HepG2 (cell line): Measurements from ENCODE around the gene TEX261. TPM values are rescaled to one million over a fixed set of nuclear protein-coding genes. Genes with fewer than 3 reads are reported as not detected.

ENCODE experiments used
- ATAC-seq: fragments of 200-7000 bp; cut with Tn5 transposase; 3 replicates; pipeline ENCODE4 v1.9.1; 2020; ENCODE audit warnings: mild to moderate bottlenecking, moderate library complexity
- Bru-seq: library from RNA; stranded (reverse); fragments of 400-500 nt; gene quantifications from one replicate; lab custom pipeline; 2021; lab: Mats Ljungman, UMichigan
- BruChase-seq, 2 experiments: library from RNA; stranded (reverse); fragments of 400-500 nt; gene quantifications; one replicate each; lab custom pipeline; 2021; lab: Mats Ljungman, UMichigan
- BruUV-seq: library from RNA; stranded (reverse); fragments of 400-500 nt; replicated peaks from 2 replicates; lab custom pipeline; 2021; lab: Mats Ljungman, UMichigan
- CTCF ChIA-PET: fragments of 300-600 bp; formaldehyde crosslinking; extraction: SDS; loops from one replicate; lab custom pipeline; 2021; ENCODE audit warnings: low total read pairs, inconsistent platforms, low intra/inter-chr PET ratio; lab: Yijun Ruan, JAX
- POLR2A ChIA-PET: fragments of 350-600 bp; sonication (Branson Sonifier 250); formaldehyde crosslinking; loops from one replicate; lab custom pipeline; 2020; ENCODE audit warnings: antibody characterized with exemption, inconsistent platforms; lab: Yijun Ruan, JAX
- DNase-seq: peaks from one replicate; pipeline ENCODE4 v3.0.0-alpha.2; 2015; ENCODE audit warnings: low spot score
- FAIRE-seq: peaks from 3 replicates; lab custom pipeline; 2011; peaks lifted over from hg19 to GRCh38; lab: Jason Lieb, UNC
- H2AFZ ChIP-seq: one replicate; pipeline ENCODE4 v1.6.1; 2011; ENCODE audit warnings: low read length, inconsistent platforms
- H3K27ac ChIP-seq: fragments of 300-600 bp; 3 replicates; pipeline ENCODE4 v1.8.0; 2011; ENCODE audit warnings: mixed run types, mild to moderate bottlenecking, mixed read lengths, low read length, inconsistent platforms; ENCODE audit not compliant: insufficient read depth; ENCODE audit errors: extremely low read length
- H3K27me3 ChIP-seq, 2 experiments: fragments of 200-600 bp in 1 of 2; 2 replicates in 1 of 2; 3 replicates in 1 of 2; pipeline versions ENCODE4 v1.6.0 to v1.8.0; 2011; ENCODE audit warnings: low read length in 2 of 2, mild to moderate bottlenecking in 2 of 2, moderate library complexity in 2 of 2, inconsistent platforms in 1 of 2; ENCODE audit not compliant: insufficient read depth in 2 of 2, control insufficient read depth in 1 of 2
- H3K36me3 ChIP-seq, 2 experiments: fragments of 200-600 bp in 1 of 2; replicated peaks in 1 of 2; 2 replicates in 1 of 2; 3 replicates in 1 of 2; pipeline versions ENCODE4 v1.5.1 to v1.8.0; 2011; ENCODE audit warnings: low read length in 2 of 2, inconsistent platforms in 1 of 2; ENCODE audit not compliant: insufficient read depth in 2 of 2, control insufficient read depth in 1 of 2
- H3K4me1 ChIP-seq: 2 replicates; pipeline ENCODE4 v1.5.1; 2012; ENCODE audit warnings: low read length, inconsistent platforms; ENCODE audit not compliant: insufficient read depth
- H3K4me2 ChIP-seq: 2 replicates; pipeline ENCODE4 v1.6.0; 2011; ENCODE audit warnings: low read depth, low read length, inconsistent platforms
- H3K4me3 ChIP-seq, 3 experiments: fragments of 200-600 bp in 1 of 3; sonication (generic), shearing (Covaris generic) in 1 of 3; replicated peaks in 1 of 3; 2 replicates each; pipeline ENCODE4 v1.5.1; 2011 to 2016; ENCODE audit warnings: low read length in 3 of 3, inconsistent platforms in 2 of 3, low read depth in 2 of 3, mild to moderate bottlenecking in 2 of 3, control low read depth in 1 of 3, mixed read lengths in 1 of 3; ENCODE audit not compliant: insufficient read depth in 1 of 3
- H3K79me2 ChIP-seq: one replicate; pipeline ENCODE4 v1.6.1; 2011; ENCODE audit warnings: low read length, inconsistent platforms; ENCODE audit not compliant: insufficient read depth
- H3K9ac ChIP-seq: 2 replicates; pipeline ENCODE4 v1.6.0; 2011; ENCODE audit warnings: mild to moderate bottlenecking, low read depth, low read length, inconsistent platforms; ENCODE audit not compliant: insufficient read depth
- H3K9me3 ChIP-seq: 2 replicates; pipeline ENCODE4 v1.5.1; 2012; ENCODE audit warnings: mild to moderate bottlenecking, low read length
- H4K20me1 ChIP-seq: 2 replicates; pipeline ENCODE4 v1.6.0; 2011; ENCODE audit warnings: inconsistent platforms, mild to moderate bottlenecking, low read length, moderate library complexity; ENCODE audit not compliant: insufficient read depth
- FIP1L1 ChIP-seq: fragments of 200-400 bp; formaldehyde crosslinking; IDR thresholded peaks from 2 replicates; pipeline ENCODE4 v1.6.1; 2018; ENCODE audit warnings: low read depth, mild to moderate bottlenecking, low read length, moderate library complexity, borderline replicate concordance; ENCODE audit not compliant: insufficient read depth
- NFATC3 ChIP-seq: sonication (generic); formaldehyde crosslinking; IDR thresholded peaks from 2 replicates; pipeline ENCODE4 v1.5.1; 2020; ENCODE audit warnings: mild to moderate bottlenecking, missing genetic modification reagents
- NFKB2 ChIP-seq: sonication (generic); formaldehyde crosslinking; IDR thresholded peaks from 2 replicates; pipeline ENCODE4 v1.4.0; 2020; ENCODE audit warnings: missing genetic modification reagents, borderline replicate concordance
- YEATS4 ChIP-seq: sonication (generic); formaldehyde crosslinking; IDR thresholded peaks from 2 replicates; pipeline ENCODE4 v1.4.0; 2020; ENCODE audit warnings: missing genetic modification reagents, borderline replicate concordance
- ZFP37 ChIP-seq: sonication (generic); formaldehyde crosslinking; IDR thresholded peaks from 2 replicates; pipeline ENCODE4 v1.4.0; 2020; ENCODE audit warnings: missing genetic modification reagents, borderline replicate concordance
- ZNF143 ChIP-seq: sonication (generic); formaldehyde crosslinking; IDR thresholded peaks from 2 replicates; pipeline ENCODE4 v1.4.0; 2020; ENCODE audit warnings: missing genetic modification reagents
- ZNF234 ChIP-seq: sonication (generic); formaldehyde crosslinking; conservative IDR thresholded peaks from 2 replicates; pipeline ENCODE4 v1.5.1; 2020; ENCODE audit warnings: mild to moderate bottlenecking, missing genetic modification reagents
- ZNF34 ChIP-seq: sonication (generic); formaldehyde crosslinking; IDR thresholded peaks from 2 replicates; pipeline ENCODE4 v1.4.0; 2020; ENCODE audit warnings: mild to moderate bottlenecking, missing genetic modification reagents, borderline replicate concordance
- ZNF768 ChIP-seq: sonication (generic); formaldehyde crosslinking; IDR thresholded peaks from 2 replicates; pipeline ENCODE4 v1.4.0; 2020; ENCODE audit warnings: missing genetic modification reagents
- WGBS: methylation state at CpG from one replicate; pipeline ENCODE4 v1.1.6; 2017; ENCODE audit warnings: low lambda C conversion rate; 5-methylcytosine and 5-hydroxymethylcytosine counted together
- in situ Hi-C: cut with HindIII; loops from 2 replicates; pipeline ENCODE4 v1.10.0; 2017; ENCODE audit warnings: low pct_unique_long_range_greater_than_20kb; ENCODE audit not compliant: extremely low pct_ligation_motif_present
- intact Hi-C: fragments of 100-400 bp; cut with micrococcal nuclease; formaldehyde crosslinking; loops from one replicate; pipeline ENCODE4 v1.10.0; 2022; ENCODE audit not compliant: unreplicated experiment
- long read RNA-seq, 2 experiments: library from RNA in 1 of 2; library from polyadenylated mRNA in 1 of 2; stranded (forward) in 1 of 2; unstranded in 1 of 2; transcript quantifications; one replicate each; pipeline ENCODE4 v2.0.0, GENCODE V29; 2019 to 2022
- polyA minus RNA-seq, 3 experiments: library from RNA; depleted of rRNA, polyadenylated mRNA; stranded (reverse); fragments of >200 nt; gene quantifications; 2 replicates each; pipeline ENCODE4 v1.2.3, GENCODE V29; 2011; ENCODE audit warnings: low replicate concordance in 1 of 3
- polyA plus RNA-seq, 8 experiments: library from polyadenylated mRNA; depleted of rRNA in 3 of 8; stranded (reverse) in 7 of 8; unstranded in 1 of 8; fragments of >200 nt; fragmentation: Illumina TruSeq in 4 of 8; extraction: Trizol in 4 of 8; gene quantifications; 2 replicates each; pipeline versions ENCODE4 v1.2.1 to v1.2.3, GENCODE V29; 2011 to 2016; ENCODE audit warnings: low read depth in 4 of 8, missing spikeins in 1 of 8, mixed read lengths in 1 of 8; ENCODE audit not compliant: insufficient read depth in 1 of 8
- total RNA-seq, 5 experiments: library from RNA; depleted of rRNA; stranded (reverse); fragments of >200 nt; fragmentation: Illumina TruSeq; extraction: Trizol; gene quantifications; 2 replicates each; pipeline ENCODE4 v1.2.3, GENCODE V29; 2016; ENCODE audit warnings: low read depth in 1 of 5
- TF ChIP-seq, protein P1 (sequence below), 2 experiments: sonication (generic) in 1 of 2; formaldehyde crosslinking in 1 of 2; IDR thresholded peaks; 2 replicates each; pipeline versions ENCODE4 v1.6.1 to v1.9.0; 2014 to 2022; ENCODE audit warnings: antibody characterized with exemption in 1 of 2, borderline replicate concordance in 1 of 2, inconsistent platforms in 1 of 2, low read depth in 1 of 2, missing genetic modification reagents in 1 of 2

TEX261 gene
- 36.0 and 43.8 TPM in 2 replicates for total RNA-seq (2016; rRNA removed; fragmentation: Illumina TruSeq; extraction: Trizol)
- 13.1 and 17.4 TPM in 2 replicates for total RNA-seq (2016; cell fraction: cytosol; rRNA removed; fragmentation: Illumina TruSeq; extraction: Trizol; ENCODE audit: low read depth)
- total RNA-seq (2016; cell fraction: insoluble cytoplasmic fraction; rRNA removed; fragmentation: Illumina TruSeq; extraction: Trizol), result 32.9 and 42.2 TPM in 2 replicates
- total RNA-seq (2016; cell fraction: membrane; rRNA removed; fragmentation: Illumina TruSeq; extraction: Trizol), result 49.5 and 51.8 TPM in 2 replicates
- 41.0 and 45.3 TPM in 2 replicates for total RNA-seq (2016; cell fraction: nucleus; rRNA removed; fragmentation: Illumina TruSeq; extraction: Trizol)
- 68.7 and 78.7 TPM in 2 replicates for polyA plus RNA-seq (2011; rRNA removed)
- 67.6 and 76.6 TPM in 2 replicates for polyA plus RNA-seq (2011; cell fraction: cytosol; rRNA removed)
- 59.4 and 73.5 TPM in 2 replicates for polyA plus RNA-seq (2011; cell fraction: nucleus; rRNA removed)
- polyA plus RNA-seq (2012), result 40.8 and 51.3 TPM in 2 replicates
- polyA plus RNA-seq (2016; cell fraction: cytosol; fragmentation: Illumina TruSeq; extraction: Trizol; ENCODE audit: low read depth), result 25.7 and 32.7 TPM in 2 replicates
- 52.6 and 59.2 TPM in 2 replicates for polyA plus RNA-seq (2016; cell fraction: insoluble cytoplasmic fraction; fragmentation: Illumina TruSeq; extraction: Trizol; ENCODE audit: low read depth)
- polyA plus RNA-seq (2016; cell fraction: membrane; fragmentation: Illumina TruSeq; extraction: Trizol; ENCODE audit: low read depth), result 72.7 and 76.3 TPM in 2 replicates
- polyA plus RNA-seq (2016; cell fraction: nucleus; fragmentation: Illumina TruSeq; extraction: Trizol; ENCODE audit: insufficient read depth, low read depth), result 82.4 and 86.0 TPM in 2 replicates
- polyA minus RNA-seq (2011; rRNA and poly(A)+ RNA removed; ENCODE audit: low replicate concordance), result 90.8 and 137 TPM in 2 replicates
- 27.5 and 29.3 TPM in 2 replicates for polyA minus RNA-seq (2011; cell fraction: cytosol; rRNA and poly(A)+ RNA removed)
- polyA minus RNA-seq (2011; cell fraction: nucleus; rRNA and poly(A)+ RNA removed), result 23.2 and 28.1 TPM in 2 replicates
- Bru-seq, nascent RNA, result percentile 85 among the genes with signal in this experiment
- BruChase-seq, experiment 1, labeled RNA remaining after a 6-hour chase, result percentile 97 among the genes with signal in this experiment
- BruChase-seq, experiment 2, labeled RNA remaining after a 2-hour chase, result percentile 93 among the genes with signal in this experiment
- long read RNA-seq, experiment 1, transcript TEX261-201 (6 exons, 3,441 nt), result major isoform, 8 of 25 reads
- long read RNA-seq, experiment 1, partial matches to known transcripts, result 0 of 25 reads
- long read RNA-seq, experiment 1, other reads (novel, unspliced or antisense), result 17 of 25 reads
- long read RNA-seq, experiment 2, transcript TEX261-202 (5 exons, 758 nt), result minor isoform, 15 of 212 reads
- long read RNA-seq, experiment 2, transcript TEX261-201 (6 exons, 3,441 nt), result major isoform, 102 of 212 reads
- long read RNA-seq, experiment 2, partial matches to known transcripts, result 8 of 212 reads
- long read RNA-seq, experiment 2, other reads (novel, unspliced or antisense), result 83 of 212 reads

DNA sequence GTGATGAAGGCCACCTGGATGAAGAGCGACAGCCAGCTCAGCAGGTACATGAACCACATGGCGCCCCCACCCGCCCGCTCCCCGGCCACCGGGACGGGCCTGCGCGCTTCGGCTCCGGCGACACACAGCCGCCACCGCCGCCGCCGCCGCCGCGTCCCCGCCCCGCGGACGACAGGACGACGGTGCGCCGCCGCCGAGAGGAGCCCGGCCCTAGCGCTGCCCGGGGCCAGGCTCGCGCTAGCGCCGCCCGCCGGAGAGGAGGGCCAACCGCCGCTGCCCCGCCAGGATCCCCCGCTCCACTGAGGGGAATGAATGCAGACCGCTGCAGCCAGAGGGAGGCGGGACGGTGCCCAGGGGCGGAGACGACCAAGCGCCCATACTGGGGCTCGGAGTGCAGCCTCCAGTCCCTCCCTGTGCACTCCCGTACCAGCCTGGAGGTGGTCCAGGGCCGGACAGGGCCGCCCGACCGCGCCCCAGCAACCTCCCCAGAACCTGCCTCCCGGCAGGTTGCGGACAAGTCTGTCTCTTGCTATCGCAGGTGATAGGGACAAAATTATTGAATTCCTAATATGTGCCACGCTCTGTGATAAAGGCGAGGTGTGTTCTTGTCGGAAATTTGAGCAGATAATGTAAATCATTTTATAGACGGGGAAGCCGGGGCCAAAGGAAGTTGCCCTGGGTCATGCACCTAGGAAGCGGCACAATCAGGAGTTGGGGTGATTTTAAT lies at the start of gene TEX261:
TEX261 (minus strand) TSS at position 175 of the 727 bp plus-strand sequence; CDS start at position 59, 116 bp downstream.
- Histone ChIP-seq H3K27me3 (no peaks in the 10 kb centered on the region; a peak in 1 of 5 replicates), H3K27ac (peak within 1 kb of the TSS; percentile 61), H3K9me3 (no peaks in the 10 kb centered on the region), H3K79me2 (peaks cover 19% of the 10 kb centered on the region), H3K9ac (peak within 1 kb of the TSS; percentile 92), H3K4me3 (peak within 1 kb of the TSS; percentile 65 to 96 (median 86)), H3K36me3 (peaks cover 11 to 18% of the 10 kb centered on the region in 2 experiments), H3K4me1 (peaks cover 48% of the 10 kb centered on the region), H4K20me1 (peaks cover 8% of the 10 kb centered on the region), H2AFZ (peak within 1 kb of the TSS; percentile 96), H3K4me2 (peak within 1 kb of the TSS; percentile 98)
- DNase-seq, result peak; percentile 84
- ChIA-PET CTCF (interaction anchor here (1.4 to 2.0 kb wide), 3 partner anchors 17 to 123 kb away, joined by 3 to 9 read pairs (median 4); no protein-coding TSS in a partner anchor), POLR2A (interaction anchor here (1.0 to 1.1 kb wide), 2 partner anchors 17 to 74 kb away, joined by 3 to 4 read pairs; partner anchors contain the start of genes ANKRD53 and NAGK)
- peak; percentile 95 for ATAC-seq
- 1% methylated on average over 20 of the region's 65 CpGs for WGBS
- in situ Hi-C loops, result no loop called here
- no TSS peak for BruUV-seq
- intact Hi-C loops, result no loop called here
- peak; percentile 34 for FAIRE-seq
- TF ChIP-seq NFKB2 (CRISPR knock-in tag) (peak; percentile 88; the same call in 1 of the 2 replicates), YEATS4 (CRISPR knock-in tag) (peak; percentile 70; the same call in 1 of the 2 replicates), ZNF234 (no peak), ZNF34 (CRISPR knock-in tag) (0 out of 2 replicates have a peak, but pooled peaks have one; percentile 83), ZNF768 (CRISPR knock-in tag) (peak; percentile 43; the same call in 1 of the 2 replicates), FIP1L1 (no peak), NFATC3 (0 out of 2 replicates have a peak, but pooled peaks have one; percentile 63), ZNF143 (CRISPR knock-in tag) (no peak), ZFP37 (no peak)
- TF ChIP-seq, protein P1, sequence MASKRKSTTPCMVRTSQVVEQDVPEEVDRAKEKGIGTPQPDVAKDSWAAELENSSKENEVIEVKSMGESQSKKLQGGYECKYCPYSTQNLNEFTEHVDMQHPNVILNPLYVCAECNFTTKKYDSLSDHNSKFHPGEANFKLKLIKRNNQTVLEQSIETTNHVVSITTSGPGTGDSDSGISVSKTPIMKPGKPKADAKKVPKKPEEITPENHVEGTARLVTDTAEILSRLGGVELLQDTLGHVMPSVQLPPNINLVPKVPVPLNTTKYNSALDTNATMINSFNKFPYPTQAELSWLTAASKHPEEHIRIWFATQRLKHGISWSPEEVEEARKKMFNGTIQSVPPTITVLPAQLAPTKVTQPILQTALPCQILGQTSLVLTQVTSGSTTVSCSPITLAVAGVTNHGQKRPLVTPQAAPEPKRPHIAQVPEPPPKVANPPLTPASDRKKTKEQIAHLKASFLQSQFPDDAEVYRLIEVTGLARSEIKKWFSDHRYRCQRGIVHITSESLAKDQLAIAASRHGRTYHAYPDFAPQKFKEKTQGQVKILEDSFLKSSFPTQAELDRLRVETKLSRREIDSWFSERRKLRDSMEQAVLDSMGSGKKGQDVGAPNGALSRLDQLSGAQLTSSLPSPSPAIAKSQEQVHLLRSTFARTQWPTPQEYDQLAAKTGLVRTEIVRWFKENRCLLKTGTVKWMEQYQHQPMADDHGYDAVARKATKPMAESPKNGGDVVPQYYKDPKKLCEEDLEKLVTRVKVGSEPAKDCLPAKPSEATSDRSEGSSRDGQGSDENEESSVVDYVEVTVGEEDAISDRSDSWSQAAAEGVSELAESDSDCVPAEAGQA (IDR thresholded peaks at IDR 0.05; ENCODE audit: low read depth), result peak; percentile 56
- TF ChIP-seq, protein P1 (CRISPR knock-in tag; IDR thresholded peaks at IDR 0.05; ENCODE audit: borderline replicate concordance), result peak; percentile 74; the same call in 1 of the 2 replicates
